GM19452 (cell line): ENCODE results near the gene TTI1.

Experiments used
- ATAC-seq: cut with Tn5 transposase; IDR thresholded peaks from one replicate; pipeline ENCODE4 v1.9.1; 2021; ENCODE audit not compliant: unreplicated experiment

The TTI1 gene

DNA sequence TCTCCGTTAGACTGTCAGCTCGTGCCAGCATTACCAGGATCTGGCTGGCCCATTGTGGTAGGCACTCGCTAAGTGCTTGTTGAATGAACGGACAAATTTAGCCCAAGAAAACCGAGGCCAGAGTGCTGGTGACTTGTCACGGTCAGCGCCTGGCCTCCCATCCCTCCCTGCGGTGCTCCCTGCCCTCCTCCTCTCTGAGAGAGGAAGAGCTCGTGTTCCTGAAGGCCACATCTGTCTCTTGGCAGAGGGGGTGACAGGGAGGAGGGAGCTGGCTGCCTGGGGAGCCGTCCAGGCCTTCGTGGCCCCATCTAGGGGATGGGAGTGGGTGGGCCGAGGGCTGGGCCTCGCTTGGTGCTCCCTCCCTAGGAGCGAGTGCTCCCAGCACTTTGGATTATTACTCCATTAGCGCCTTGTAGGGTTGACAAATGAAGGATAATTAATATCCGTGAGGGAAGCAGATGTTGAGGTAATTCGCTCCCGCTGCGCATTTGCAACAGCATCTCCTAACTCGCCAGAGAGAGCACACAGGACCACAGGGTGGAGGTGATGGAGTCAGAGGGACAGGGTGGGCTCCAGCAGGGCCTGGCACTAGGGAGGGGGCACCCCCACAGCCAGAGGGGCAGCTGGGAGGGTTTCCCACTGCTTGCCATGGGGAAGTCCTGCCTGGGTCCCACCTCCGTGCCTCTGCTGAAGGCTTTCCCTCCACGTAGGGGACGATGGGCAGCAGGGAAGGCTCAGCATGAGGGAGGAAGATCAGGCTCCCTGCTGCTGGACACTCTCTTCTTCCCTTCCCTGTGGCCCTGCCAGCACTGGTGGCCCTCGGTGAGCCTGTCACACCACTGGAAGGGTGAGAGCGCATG, 93.3 kb downstream of the TTI1 start:
- no peak for ATAC-seq

DNA sequence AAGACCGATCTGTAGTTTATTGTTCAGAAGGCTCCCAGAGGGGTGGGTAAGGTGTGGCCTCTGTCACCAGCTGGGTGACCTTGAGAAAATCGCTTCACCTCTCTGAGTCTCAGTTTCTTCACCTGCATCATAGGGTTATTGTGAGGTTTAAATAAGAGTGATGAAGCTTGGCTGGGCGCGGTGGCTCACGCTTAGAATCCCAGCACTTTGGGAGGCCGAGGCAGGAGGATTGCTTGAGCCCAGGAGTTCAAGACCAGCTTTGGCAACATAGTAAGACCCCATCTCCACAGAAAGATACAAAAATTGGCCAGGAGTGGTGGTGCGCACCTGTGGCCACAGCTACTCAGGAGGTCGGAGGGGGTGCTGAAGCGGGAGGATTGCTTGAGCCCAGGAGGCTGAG, 94.3 kb downstream of the TTI1 start:
- no peak for ATAC-seq

DNA sequence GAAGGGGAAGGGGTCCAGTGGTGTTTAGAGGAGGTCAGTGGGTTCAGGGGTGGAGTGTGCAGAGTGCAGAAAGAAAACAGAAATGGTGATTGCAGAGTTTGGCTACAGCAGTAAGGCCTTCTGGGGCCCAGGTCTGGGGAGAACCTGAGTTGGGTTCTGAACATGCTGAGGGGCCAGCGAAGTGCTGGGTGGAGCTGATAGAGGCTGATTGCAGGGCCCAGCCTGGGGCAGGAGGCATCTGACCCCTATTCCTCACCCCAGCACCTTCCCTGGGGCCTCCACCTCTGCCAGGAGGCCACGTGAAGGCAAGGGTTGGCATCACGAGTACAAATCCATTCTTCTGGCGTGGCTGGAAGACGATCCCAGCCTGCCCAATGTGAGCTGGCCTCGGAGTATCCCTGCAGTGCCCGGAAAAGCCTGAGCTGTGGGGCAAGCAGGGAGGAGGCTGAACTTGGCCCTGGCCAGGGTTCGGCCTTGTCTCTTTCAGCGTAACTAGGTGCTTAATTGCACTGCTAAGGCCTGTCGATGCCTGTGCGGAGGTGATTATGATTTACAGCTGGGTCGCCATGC, 95.0 kb downstream of the TTI1 start:
- ATAC-seq = no peak

DNA sequence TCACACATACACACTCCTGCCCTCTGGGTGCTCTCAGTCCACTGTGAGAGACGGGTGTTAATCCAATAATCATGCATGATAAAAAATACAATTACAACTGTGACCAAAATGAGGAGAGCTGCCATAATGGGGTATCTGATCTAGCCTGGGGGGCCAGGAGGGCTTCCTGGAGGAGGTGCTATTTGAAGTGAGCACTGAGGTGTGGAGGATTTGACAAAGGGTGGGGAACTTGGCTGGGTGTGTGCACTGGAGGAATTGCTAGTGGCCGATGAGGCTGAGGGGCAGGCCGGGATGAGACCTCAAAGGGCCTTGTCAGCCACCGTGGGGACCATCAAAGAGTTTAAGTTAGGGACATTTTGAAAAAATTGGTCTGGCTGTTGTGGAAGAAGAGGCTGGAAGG, 95.6 kb downstream of the TTI1 start:
- no peak for ATAC-seq

DNA sequence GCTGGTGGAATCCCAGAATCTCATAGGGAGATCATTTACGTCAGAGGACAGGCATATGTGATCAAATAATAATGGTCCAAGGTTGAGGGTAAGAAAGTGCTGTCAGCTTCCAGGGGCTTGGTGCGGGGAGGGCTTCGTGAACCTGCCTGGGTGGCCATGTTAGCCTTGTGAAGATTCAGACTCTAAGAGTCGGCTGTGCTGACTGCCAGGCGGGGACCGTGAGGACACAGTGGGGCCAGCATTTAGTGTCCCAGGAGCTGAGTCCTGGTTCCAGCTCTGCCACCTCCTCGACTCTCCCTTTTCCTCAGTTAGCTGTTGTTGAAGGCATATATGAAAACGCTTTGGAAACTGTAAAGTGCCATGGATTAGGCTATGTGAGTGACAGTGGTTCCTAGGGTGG, 96.8 kb downstream of the TTI1 start:
- no peak for ATAC-seq

DNA sequence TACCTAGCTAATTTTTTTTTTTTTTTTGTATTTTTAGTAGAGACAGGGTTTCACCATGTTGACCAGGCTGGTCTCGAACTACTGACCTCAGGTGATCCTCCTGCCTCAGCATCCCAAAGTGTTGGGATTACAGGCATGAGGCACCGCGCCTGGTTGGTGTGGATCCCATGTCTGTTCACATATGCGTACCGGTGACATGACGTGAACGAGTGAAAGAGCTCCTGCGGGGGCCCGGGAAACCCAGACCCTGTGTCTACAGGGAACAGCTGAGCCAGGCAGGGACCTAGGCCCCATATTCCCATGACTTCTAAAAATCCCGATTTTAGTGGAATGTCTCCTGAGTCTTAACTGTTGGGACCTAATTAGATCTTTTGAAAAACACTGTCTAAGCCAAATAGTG, 97.2 kb downstream of the TTI1 start:
- ATAC-seq = no peak

DNA sequence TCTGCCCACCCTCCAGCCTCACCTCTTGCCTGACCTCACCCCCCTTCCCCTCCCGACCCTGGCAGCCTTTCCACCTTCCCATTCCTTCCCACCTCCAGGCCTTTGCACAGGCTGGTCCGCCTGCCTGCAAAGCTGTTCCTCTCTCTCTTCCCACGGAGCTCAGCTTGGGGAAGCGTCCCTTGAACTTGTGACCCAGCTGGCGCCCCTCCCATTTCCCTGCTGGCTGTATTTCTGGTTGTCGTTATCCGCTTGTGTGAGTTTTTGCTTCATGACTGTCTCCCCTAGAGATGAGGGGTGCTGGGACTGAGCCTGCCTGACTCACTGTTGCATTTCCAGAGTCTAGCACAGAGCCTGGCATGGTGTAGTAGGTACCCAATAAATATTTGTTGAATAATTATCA, 97.8 kb downstream of the TTI1 start:
- no peak for ATAC-seq

DNA sequence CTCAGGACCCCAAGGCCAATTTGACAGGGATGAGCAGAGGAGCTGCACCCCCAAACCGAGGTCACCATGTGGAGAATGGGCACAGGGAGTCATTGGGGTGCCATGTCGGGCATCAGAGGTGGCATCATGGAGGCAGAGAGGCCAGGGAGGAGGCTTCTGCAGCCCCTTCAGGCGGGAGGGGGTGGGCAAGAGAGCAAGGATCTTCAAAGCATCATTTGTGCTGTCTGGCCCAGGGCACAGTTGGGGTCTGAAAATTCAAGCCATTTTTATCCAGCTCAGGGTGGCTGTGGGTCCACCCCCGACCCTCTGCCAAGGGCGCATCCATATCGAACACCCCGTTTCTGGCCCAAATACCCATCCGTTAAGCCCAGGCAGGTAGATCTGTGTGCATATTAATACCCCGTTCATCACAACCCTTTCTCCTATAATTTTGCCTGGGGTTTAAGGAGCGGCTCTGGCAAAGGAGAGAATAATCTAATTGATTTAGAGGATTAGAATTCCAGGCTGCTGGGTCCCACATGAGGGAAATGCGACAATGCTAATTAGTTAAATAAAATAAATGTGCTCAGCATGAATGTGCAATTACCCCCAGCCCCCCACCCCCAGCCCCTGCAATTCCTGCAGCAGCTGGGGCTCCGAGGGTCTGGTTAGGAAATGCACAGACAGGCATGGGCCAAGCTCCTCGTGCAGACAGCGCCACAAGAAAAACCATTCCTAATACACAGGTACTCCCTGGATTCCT, 98.5 kb downstream of the TTI1 start:
- ATAC-seq = no peak

DNA sequence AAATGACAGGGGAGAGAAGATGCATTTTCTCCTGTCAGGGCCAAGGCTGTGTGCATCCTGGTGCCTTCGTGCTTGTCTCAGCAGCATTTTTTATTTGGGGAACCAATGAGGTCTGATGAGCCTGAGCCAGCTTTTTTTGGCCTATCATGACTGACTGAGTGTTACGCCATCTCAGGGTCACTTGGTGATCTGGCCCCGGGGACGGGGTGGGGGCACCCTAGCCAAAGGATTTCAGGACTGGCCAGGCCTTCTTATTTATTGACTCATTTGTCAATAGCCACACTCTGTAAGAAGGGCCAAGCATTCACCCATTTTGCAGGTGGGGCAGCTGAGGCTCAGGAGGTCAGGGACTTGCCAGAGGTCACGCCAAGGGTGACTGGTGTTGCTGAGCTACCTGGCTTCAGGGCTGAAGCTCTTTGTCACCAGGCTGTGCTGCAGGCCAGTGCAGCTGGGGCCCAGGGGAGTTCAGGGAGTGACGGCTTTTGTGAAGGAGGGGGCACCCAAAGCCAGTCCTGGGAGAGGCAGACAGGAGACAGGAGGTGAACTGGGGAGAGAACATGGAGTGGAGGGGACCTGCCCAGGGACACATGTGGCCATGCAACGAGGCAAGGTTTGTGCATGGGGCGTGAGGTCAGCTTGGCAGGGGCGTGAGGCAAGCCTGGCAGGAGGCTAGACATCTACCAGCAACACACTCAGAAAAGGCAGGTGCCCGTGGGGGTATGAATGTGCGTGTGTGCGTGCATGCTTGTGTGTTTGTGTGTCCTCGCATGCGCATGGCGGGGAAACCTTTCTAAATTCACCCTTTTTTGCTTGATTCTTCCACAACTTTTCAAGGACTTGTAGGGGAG, 99.2 kb downstream of the TTI1 start:
- ATAC-seq = no peak
